Dermis blood vessel endothelial cell (primary cell): ENCODE measurements around the gene ZNF189. TPM values are rescaled to one million over a fixed set of nuclear protein-coding genes. Genes with fewer than 3 reads are reported as not detected.

Experiments
- DNase-seq: peaks from one replicate; pipeline ENCODE4 v3.0.0; 2010
- total RNA-seq: library from RNA; depleted of rRNA; stranded (reverse); fragments of >200 nt; gene quantifications from 2 replicates; pipeline ENCODE4 v1.2.3, GENCODE V29; 2014

Gene ZNF189
- total RNA-seq, 1 donor from 2014 or later: 31.3 TPM

GRCh38 chr9:101421653-101422065 is 23.0 kb downstream of the ZNF189 start:
- no peak for DNase-seq

- no peak for DNase-seq
Measured at GRCh38 chr9:101427358-101427757, 28.7 kb downstream of the ZNF189 start.

GRCh38 chr9:101427957-101428655 is 29.5 kb downstream of the ZNF189 start:
- no peak for DNase-seq

- DNase-seq: no peak
Measured at GRCh38 chr9:101428909-101429308, 30.3 kb downstream of the ZNF189 start.

GRCh38 chr9:101429736-101430135 is 31.1 kb downstream of the ZNF189 start:
- DNase-seq: no peak

- DNase-seq: no peak
Measured at GRCh38 chr9:101432171-101432570, 33.5 kb downstream of the ZNF189 start.

GRCh38 chr9:101432740-101433139 is 34.1 kb downstream of the ZNF189 start:
- DNase-seq: no peak

GRCh38 chr9:101433229-101433628 is 34.6 kb downstream of the ZNF189 start:
- no peak for DNase-seq

- DNase-seq: no peak
Measured at GRCh38 chr9:101434998-101435397, 36.3 kb downstream of the ZNF189 start.

GRCh38 chr9:101435601-101436079 is 37.0 kb downstream of the ZNF189 start, which contains the start of gene ALDOB:
TSS of gene ALDOB (minus strand) at chr9:101435774. CDS start at chr9:101430887, 4,887 bp downstream.
- DNase-seq: no peak

- no peak for DNase-seq
Measured at GRCh38 chr9:101437806-101438232, 39.2 kb downstream of the ZNF189 start.

GRCh38 chr9:101438523-101438922 is 39.9 kb downstream of the ZNF189 start:
- DNase-seq: no peak

- no peak for DNase-seq
Measured at GRCh38 chr9:101440714-101441230, 42.1 kb downstream of the ZNF189 start.

GRCh38 chr9:101442318-101442717 is 43.7 kb downstream of the ZNF189 start:
- DNase-seq: no peak

GRCh38 chr9:101442736-101443135 is 44.1 kb downstream of the ZNF189 start:
- no peak for DNase-seq

- no peak for DNase-seq
Measured at GRCh38 chr9:101443364-101443771, 44.7 kb downstream of the ZNF189 start.

- DNase-seq: no peak
Measured at GRCh38 chr9:101445353-101446029, 46.8 kb downstream of the ZNF189 start.

- no peak for DNase-seq
Measured at GRCh38 chr9:101446732-101447131, 48.1 kb downstream of the ZNF189 start.

GRCh38 chr9:101448680-101449070 is 50.0 kb downstream of the ZNF189 start:
- no peak for DNase-seq

GRCh38 chr9:101449071-101449721 is 50.5 kb downstream of the ZNF189 start:
- peak; percentile 72 for DNase-seq

- DNase-seq: no peak
Measured at GRCh38 chr9:101450931-101451330, 52.3 kb downstream of the ZNF189 start.

GRCh38 chr9:101451498-101451897 is 52.8 kb downstream of the ZNF189 start:
- no peak for DNase-seq
